Activated CD4-positive, alpha-beta T cell treated with anti-CD3 and anti-CD28 coated beads, Interleukin-2, amount 50 U/mL, for 48 hours (primary cell): ENCODE results near the gene GOLGA8B.
"Not testable (repeated sequence)": the region's sequence is repeated elsewhere in the genome, so short reads cannot be mapped to it uniquely, and the experiment has no call there.

ENCODE experiments used
- DNase-seq, 2 experiments: peaks; one replicate each; pipeline ENCODE4 v3.0.0-alpha.2; 2020

Gene GOLGA8B

DNA sequence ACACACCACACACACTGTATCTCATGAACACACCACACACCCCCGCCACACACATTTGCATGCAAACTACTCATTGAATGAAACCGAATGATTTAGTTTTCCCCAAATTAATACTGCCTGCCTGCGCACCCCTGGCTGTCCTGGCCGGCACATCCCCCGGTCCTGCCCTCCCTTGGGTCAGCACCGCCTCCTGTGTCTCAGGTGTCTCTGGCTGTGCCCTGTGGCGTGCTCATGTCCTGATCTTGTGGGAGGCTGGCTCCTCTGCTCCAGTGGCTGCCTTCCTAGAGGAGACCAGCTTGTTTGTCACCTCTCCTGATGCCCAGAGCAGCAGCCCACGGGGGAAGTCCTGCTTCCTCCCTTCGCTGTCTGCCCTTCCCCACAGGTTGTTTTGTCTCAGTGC lies 28.7 kb downstream of the GOLGA8B start:
- DNase-seq = not testable (repeated sequence)

DNA sequence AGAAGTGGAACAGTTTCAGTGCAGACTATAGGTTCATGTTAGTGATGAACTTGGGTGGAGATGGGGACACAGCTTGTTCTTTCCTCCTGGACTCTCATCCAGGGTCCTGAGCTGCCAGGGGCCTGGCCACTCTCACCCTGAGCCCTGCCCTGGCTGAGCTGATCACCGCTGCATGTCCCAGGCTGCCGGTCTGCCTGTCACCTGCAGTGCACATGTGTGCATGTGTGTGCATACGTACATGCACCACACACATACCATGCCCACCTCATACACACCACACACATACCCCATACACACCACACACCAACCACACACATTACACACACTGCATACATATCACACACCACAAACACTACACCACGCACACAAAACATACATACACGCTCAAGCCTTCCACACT lies 29.3 kb downstream of the GOLGA8B start:
- DNase-seq = not testable (repeated sequence)

DNA sequence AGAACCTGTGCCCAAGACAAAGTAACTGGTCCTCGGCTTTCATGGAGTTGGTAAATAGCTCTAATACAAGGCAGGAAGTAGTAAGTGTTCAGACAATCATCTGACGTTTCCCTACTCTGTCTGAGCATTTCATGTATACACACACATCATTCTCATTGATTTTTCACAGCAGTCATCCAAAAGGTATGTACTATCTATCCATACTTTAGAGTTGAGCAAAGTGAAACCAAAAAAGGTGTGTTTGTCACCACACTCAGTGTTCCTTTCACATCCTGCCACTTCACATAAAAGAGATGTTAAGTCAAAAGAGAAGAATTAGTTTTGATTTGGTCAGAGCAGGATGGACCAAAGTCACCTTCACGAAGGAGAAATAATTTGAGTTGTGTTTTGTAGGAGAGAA lies 33.3 kb downstream of the GOLGA8B start:
- not testable (repeated sequence) for DNase-seq

DNA sequence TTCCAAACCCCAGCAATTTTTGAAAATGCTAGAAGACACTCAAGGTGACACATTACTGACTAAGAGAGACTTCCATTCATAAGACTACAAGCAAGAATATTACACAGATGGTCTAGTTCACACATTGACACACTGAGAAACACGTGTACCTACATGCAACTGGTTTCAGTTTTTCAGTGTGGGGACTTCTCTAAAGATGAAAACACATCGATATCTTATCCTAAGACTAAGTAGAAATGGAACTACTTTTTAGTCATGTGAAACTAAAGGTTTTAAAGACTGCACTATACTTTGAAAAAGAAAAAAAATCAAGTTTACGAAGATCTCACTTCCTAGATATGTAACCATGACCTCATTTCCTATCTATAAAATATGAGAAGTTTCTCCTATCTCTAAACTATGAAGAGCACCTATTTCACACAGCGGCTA lies 34.1 kb downstream of the GOLGA8B start:
- DNase-seq = not testable (repeated sequence)

DNA sequence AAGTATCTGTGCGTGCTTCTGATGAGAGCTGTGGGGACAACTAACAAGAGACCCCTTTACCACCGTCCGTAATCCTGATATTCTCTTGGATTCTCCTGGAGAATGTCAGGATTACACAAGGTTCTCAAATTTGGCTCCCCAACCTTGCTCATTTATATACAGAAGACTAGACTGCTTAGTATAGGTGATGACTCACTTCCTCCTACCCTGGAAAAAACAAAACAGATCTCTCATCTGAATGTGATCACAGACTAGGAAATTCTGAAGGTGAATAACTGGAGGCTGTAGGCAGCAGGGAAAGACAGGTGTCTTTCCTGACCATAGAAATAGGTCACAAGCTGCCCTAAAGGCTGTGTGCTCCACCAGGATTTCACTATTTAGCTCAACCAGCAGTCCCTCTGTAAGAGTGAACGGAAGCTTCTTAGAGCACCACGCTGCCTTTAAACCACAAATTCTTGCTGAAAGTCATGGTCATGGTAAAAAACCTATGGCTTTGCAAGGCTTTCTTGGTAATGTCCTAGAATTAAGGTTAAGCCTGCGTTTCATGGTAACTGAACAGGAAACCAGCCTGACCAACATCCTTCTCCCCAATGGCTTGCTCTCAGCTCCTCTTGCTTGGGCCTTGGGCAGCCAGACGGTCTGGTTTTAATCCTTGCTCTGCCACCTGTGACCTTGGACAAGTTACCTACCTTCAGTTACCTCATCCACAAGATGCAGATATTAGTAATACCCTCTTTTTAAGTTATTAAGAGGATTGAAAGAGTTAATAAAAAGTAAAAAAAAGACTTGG lies 39.4 kb downstream of the GOLGA8B start:
- DNase-seq = not testable (repeated sequence)

DNA sequence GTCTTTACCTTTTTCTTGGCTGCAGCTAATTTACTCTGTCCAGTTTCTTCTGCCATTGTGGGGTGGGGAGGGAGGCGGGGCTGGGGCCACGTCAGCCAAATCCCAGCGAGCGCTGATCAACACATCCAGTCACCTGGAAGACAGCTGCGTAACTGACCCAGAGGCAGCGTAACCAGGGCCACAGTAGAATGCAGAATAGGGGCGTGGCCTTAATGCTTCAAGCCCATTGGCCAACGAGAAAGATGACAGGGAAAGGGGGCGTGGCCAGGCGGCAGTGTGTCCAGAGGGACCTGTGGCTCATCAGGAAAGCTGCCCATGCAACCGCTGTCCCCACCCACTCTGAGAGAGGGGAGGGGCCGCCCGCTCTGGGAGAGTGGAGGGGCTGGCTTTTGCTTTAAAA lies 47.6 kb downstream of the GOLGA8B start:
- DNase-seq = not testable (repeated sequence)
